GM12892 (cell line): ENCODE measurements around the gene CCDC38.

Experiments used
- DNase-seq: peaks from one replicate; pipeline ENCODE4 v3.0.0; 2011; ENCODE audit not compliant: insufficient read length
- FAIRE-seq: peaks from 2 replicates; lab custom pipeline; 2011; peaks lifted over from hg19 to GRCh38; lab: Jason Lieb, UNC
- POLR2A ChIP-seq: IDR thresholded peaks from 2 replicates; pipeline ENCODE4 v1.6.1; 2011; ENCODE audit warnings: low read depth, low read length, control low read depth
- POLR2AphosphoS5 ChIP-seq: IDR thresholded peaks from 2 replicates; pipeline ENCODE4 v1.6.1; 2011; ENCODE audit warnings: low read depth, low read length, control low read depth
- TAF1 ChIP-seq: IDR thresholded peaks from 2 replicates; pipeline ENCODE4 v1.6.1; 2011; ENCODE audit warnings: low read depth, mild to moderate bottlenecking, control low read depth, low read length, borderline replicate concordance

Gene CCDC38

DNA sequence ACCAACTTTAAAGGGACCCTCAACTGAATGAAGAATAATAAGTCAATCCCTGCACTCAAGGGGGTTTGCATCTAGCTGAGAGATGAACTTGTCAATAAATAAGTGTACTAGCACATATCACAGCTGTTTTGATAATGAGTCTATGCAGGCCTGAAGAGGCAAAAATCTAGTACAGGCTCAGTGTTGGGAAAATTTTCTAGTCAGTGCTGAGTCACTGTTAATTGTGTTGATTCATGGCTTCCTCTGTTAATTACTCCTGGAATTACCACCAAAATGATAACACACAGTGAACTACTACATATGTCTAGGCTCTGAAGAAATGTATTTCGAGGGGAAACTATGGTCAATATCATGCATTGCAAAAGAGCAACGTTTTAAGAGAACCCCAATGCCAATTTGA is 64.8 kb downstream of the CCDC38 start:
- TF ChIP-seq POLR2AphosphoS5 (no peak), TAF1 (no peak), POLR2A (no peak)
- DNase-seq (no peak), FAIRE-seq (peak; percentile 5)

DNA sequence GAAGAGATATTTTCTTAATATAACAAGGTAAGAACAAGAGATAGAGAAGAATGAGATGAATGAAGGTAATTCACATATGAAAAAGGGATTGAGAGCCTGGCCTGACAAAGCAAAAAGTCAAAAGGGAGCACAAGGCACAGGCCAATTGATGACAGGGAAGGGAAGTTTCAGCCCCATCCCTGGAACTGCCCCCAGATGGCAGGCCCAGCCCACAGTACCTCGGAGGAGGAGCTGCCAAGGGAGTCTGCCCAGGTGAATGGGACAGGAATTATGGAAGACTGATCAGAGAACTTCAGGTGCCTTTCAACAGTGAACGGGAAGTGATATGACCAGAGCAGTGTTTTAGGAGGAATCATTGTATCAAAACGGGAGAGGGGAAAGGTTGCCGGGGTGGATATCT is 68.0 kb downstream of the CCDC38 start:
- no peak for DNase-seq
- TF ChIP-seq TAF1 (no peak), POLR2AphosphoS5 (peak; percentile 33; the same call in 1 of the 2 replicates)
- no peak for FAIRE-seq

DNA sequence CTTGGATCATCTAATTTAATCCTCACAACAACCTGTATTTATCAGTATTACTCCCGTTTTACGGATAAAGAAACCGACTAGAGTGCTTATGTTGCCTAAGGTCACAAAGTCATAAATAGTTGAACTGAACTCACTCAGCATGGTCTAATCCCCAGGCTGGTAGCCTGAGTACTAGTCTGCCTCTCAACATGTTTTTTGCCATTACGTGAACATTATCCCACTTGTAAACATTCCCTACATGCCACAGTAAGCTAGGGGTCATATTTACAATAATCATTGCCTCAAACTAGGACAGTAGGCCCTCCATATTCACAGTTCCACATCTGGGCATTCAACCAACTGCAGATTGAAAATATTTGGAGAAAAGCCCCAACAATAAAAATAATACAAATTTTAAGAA is 71.5 kb downstream of the CCDC38 start:
- no peak for TF ChIP-seq POLR2A
- TF ChIP-seq TAF1: no peak
- TF ChIP-seq POLR2AphosphoS5: no peak
- no peak for DNase-seq
- FAIRE-seq: no peak

DNA sequence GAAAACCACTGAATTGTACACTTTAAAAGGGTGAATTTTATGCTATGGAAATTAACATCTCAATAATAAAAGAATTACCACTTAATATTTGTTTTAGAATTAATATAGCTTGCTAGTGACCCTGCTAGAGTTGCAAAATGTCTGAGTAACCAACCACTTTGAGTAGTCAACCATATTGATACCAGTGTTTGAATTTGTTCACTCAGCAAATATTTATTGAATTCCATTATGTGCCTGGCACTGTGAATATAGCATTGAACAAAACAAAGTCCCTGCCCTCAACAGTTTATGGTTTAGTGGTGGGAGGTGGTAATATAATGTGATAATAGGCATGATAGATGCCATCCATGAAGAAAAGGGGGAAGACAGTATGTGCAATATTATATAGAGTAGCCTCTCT is 79.1 kb downstream of the CCDC38 start:
- TF ChIP-seq POLR2AphosphoS5 (no peak), TAF1 (no peak), POLR2A (no peak)
- no peak for DNase-seq
- FAIRE-seq: no peak

DNA sequence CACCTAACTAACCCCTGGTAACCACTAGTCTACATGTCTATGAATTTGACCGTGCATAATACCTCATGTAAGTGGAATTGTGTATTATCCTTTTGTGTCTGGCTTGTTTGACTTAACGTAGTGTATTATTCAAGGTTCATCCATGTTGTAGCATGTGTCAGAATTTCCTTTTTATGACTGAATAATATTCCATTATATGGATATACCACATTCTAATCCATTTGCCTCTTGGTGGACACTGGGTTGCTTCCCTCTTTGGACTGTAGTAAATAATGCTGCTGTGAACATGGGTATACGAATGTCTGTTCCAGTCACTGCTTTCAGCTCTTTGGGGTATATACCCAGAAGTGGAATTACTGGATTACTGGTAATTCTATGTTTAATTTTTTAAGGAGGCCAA is 80.4 kb downstream of the CCDC38 start:
- FAIRE-seq: no peak

DNA sequence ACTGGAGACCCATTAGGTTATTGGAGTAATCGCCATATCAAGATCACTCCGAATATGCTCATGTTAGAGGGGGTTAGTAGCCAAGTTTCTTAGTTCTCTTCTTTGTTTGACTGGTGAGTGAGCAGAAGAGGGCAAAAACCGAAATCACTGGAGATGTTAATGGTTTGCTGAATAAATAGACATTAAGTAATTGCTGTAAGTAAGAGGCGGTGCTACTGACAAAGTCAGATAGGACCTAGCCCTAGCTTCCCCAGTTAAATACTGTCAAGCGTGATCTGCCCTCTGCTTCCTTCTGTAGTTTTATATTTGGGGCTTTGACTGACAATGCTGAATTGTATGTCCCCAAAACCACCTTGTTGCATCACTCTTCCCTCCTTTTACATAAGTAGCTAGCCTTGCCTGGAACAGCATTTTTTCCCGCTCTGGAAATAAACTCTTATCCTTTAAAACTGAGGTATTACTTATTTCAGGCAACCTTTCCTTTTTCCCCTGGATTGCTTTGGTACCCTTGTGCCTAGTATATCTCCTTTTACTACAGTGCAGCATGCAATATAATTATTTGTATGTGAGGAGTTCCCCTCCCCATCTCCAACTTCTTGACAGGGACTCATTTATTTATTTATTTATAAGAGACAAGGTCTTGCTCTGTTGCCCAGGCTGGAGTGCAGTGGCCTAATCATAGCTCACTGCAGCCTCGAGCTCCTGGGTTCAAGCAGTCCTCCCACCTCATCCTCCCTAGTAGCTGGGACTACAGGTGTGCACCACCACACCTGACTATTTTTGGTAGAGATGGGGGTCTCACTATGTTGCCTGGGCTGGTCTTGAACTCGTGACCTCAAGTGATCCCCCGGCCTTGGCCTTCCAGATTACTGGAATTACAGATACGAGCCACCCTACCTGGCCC is 82.2 kb downstream of the CCDC38 start:
- no peak for TF ChIP-seq POLR2AphosphoS5
- FAIRE-seq (no peak), DNase-seq (no peak)

More for the DNA sequence above, 80.4 kb downstream of the CCDC38 start:
- no peak for DNase-seq
- TF ChIP-seq POLR2A: no peak
- TF ChIP-seq TAF1: no peak
- no peak for TF ChIP-seq POLR2AphosphoS5

DNA sequence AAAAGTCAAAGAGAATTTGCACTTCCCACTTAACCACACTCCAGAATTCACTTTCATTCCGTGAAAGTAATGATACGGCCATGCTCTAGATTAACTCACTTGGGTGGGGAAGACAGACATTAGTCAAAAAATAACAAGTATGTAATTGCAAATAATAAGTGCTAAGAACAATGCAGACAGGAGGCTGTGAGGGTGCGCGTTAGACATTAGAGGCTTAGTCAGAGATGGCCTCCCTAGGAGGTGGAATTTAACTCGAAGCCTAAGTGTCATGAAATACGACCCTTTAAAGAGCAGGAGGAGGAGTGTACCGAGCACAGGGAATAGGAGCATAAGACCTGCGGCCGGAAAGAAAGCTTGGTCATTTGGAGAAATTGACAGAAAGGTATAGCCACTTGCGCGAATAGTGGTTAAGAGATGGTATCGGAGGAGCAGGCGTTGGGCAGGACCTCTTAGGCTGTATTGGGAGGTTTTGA is 83.0 kb downstream of the CCDC38 start:
- TF ChIP-seq POLR2AphosphoS5 (no peak), TAF1 (no peak), POLR2A (no peak)
- DNase-seq: no peak
- FAIRE-seq: peak; percentile 74

DNA sequence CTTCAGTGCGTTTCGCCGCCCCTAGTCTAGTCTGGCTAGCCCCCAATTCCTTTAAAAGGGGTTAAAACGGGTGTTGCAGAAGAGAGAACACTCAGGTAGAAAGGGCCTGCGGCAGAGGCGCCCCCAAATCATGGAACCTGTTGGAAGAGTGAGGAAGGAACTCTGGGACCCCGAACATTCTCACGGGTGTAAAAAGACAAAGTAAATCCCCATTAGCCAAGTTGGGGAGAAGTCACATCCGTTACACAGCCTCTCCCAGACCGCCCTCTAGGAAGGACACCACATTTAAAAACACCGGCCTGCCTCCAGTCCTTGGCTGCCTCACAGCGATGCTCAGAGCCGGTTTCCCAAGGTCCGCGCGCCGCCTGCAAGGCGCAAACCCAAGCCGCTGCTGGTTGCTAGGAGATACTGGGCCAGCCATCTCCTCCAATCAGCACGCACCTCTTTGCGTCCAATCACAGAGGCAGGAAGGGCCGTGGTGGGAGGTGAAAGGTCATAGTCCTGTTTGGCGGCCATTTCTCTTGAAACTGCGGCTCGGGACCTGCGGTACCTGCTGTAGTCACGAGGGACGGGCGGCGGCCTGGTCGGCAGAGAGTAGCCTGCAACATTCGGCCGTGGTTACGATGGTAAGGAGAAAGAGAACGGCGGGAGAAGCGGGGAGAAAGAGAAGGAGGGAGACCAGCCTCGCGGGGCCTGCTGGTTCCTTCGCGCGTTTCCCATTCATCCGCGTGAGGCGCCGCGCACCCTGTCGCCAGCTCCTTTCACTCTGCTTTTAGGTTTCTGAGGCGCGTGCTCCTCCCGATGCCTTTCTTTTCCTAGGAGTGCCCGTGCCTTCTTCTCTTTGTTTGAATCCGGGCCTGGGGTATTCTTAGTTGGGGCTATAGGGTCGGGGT is 83.7 kb downstream of the CCDC38 start, which contains the start of gene SNRPF:
SNRPF (plus strand) TSS at position 502 of the 893 bp plus-strand sequence; CDS start at position 624, 122 bp downstream.
- DNase-seq (peak; percentile 87), FAIRE-seq (peak; percentile 99)
- TF ChIP-seq TAF1: peak; percentile 55; the same call in 1 of the 2 replicates
- TF ChIP-seq POLR2A: peak; percentile 78; the same call in 1 of the 2 replicates
- peak; percentile 67; the same call in 1 of the 2 replicates for TF ChIP-seq POLR2AphosphoS5

DNA sequence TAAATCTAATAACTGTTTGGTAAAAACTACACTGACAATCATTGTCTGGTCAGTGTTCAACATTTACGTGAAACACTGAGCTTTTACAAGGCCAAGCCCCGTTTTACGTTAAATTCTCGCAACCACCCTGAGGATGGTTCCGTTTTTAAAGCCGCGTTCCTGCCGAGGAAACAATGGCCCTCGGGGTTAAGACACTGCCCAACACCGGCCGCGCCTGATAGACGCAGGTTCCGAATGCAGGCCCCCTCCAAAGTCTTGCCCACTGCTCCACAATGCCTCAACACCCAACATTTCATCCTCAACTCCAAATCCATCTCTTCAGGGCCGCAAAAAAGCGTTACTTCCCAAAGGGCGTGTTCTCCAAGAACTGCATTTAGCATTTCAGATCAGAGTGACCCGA is 84.6 kb downstream of the CCDC38 start:
- FAIRE-seq (no peak), DNase-seq (no peak)
- TF ChIP-seq TAF1: no peak
- no peak for TF ChIP-seq POLR2AphosphoS5
- no peak for TF ChIP-seq POLR2A

DNA sequence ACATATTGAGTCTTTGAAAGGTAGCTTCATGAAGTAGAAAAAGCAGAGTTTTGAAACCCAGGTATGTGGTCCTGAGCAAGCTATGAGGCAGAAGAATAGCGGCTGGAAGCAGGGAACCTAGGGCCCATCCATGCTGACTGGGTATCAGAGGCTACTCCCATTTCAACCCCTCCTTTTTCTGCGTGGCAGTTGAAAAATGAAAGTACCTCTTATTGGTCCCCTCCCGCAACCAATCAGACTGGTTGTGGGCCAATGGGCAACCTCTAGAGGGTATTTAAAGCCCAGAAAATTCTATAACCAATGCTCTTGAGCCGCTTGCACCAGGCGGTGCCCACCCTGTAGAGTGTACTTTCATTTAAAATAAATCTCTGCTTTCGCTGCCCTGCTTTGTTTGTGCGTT is 85.3 kb downstream of the CCDC38 start:
- DNase-seq: no peak
- TF ChIP-seq POLR2A: no peak

DNA sequence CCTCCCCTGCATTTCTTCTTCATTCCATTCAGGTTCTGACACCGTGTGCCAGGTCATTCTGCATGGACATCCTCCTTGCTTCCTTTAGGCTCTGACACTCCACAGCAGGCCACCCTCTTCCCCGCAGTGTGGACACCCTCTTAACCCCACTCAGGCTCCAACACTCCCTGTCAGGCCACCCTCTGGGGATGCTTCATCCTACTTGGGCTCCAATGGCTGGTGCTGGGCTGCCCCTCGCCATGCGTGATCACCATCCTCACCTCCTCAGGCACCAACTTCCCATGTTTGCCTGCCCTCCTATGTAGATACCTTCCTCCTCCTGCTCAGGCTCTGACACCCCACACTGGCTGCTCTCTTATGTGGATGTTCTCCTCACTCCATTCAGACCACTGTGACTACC is 90.3 kb downstream of the CCDC38 start:
- DNase-seq (no peak), FAIRE-seq (no peak)
- TF ChIP-seq POLR2A (no peak), POLR2AphosphoS5 (no peak), TAF1 (no peak)

More for the DNA sequence above, 85.3 kb downstream of the CCDC38 start:
- FAIRE-seq: no peak

DNA sequence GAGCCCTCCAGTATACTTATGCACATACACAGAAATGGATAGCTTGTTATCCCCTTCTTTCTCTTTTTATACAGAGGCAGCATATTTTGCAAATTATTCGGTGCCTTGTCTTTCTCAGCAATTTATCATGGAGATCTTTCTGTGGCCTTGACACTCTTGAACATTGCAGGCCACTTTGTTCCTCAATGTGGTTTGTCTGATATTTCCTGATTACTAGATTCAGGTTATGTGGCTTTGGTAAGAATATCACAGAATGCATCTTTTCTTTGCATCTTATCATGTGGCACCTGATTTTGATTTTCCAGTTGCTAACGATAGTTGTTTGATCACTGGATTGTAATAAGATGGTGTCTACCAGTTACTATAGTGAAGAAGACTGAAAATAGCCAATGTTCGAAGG is 90.8 kb downstream of the CCDC38 start:
- TF ChIP-seq TAF1 (no peak), POLR2AphosphoS5 (no peak), POLR2A (no peak)
- DNase-seq (no peak), FAIRE-seq (no peak)
